SK-N-MC (cell line): Measurements from ENCODE around the gene FAM89B.
A peak's percentile ranks its signal among the peaks of the same experiment; 100 is the strongest.

ENCODE experiments used
- DNase-seq: peaks from one replicate; pipeline ENCODE4 v3.0.0-alpha.2; 2011; ENCODE audit warnings: low read depth, low spot score
- H3K27ac ChIP-seq: fragments of 200-600 bp; sonication (generic); 2 replicates; pipeline ENCODE4 v1.5.1; 2016; ENCODE audit warnings: mixed run types
- H3K36me3 ChIP-seq: fragments of 200-600 bp; sonication (generic); 2 replicates; pipeline ENCODE4 v1.6.1; 2017; ENCODE audit warnings: antibody characterized with exemption, low read length, mixed read lengths; ENCODE audit not compliant: insufficient read depth
- H3K4me3 ChIP-seq: fragments of 200-600 bp; sonication (generic); 2 replicates; pipeline ENCODE4 v1.5.1; 2016
- H3K9ac ChIP-seq: fragments of 200-600 bp; sonication (generic); 2 replicates; pipeline ENCODE4 v1.8.0; 2017; ENCODE audit warnings: mixed run types, mixed read lengths; ENCODE audit not compliant: insufficient read length
- H3K9me3 ChIP-seq: fragments of 200-600 bp; sonication (generic); 2 replicates; pipeline ENCODE4 v1.6.1; 2017; ENCODE audit warnings: low read depth, mild to moderate bottlenecking, antibody characterized with exemption, low read length, moderate library complexity, mixed read lengths
- EZH2 ChIP-seq: fragments of 200-600 bp; sonication (generic); IDR thresholded peaks from one replicate; pipeline ENCODE4 v1.6.1; 2017; ENCODE audit warnings: antibody characterized with exemption
- FOXP2 ChIP-seq: optimal IDR thresholded peaks from 2 replicates; pipeline ENCODE3; 2011; ENCODE audit warnings: mild to moderate bottlenecking, moderate library complexity; ENCODE audit not compliant: insufficient read depth; ENCODE audit errors: extremely low read length, control extremely low read depth
- POLR2AphosphoS5 ChIP-seq: IDR thresholded peaks from 2 replicates; pipeline ENCODE4 v1.6.1; 2012; ENCODE audit warnings: mild to moderate bottlenecking, low read depth, low read length, borderline replicate concordance

The FAM89B gene

DNA sequence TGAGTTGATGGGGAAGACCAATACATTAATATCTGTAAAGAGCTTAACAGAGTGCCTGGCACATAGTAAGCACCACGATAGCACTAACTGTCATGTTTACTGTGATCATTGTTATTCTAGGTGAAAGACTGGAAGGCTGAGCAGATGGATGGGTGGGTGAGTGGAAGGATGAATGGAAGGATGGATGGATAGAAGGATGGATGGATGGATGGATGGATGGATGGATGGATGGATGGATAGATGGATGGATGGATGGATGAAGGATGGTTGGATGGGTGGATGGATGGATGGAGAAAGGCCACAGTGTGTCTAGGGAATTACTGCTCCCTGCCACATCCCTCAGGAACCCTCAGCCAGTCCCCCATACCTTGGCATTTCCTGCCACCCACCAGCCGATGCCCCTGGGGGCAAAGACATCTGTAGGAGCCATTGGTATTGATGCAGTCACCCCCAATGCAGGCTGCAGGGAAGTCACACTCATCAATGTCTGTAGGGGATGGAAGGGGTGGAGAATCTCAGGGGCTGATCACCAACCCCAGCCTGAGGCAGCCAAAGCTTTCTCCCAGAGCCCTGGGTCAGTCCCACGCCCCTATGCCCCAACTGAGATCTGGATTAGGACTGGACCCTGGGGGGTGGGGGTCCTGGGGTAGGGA, 29.5 kb upstream of the FAM89B start:
- DNase-seq = no peak
- Histone ChIP-seq H3K27ac (no peak overlapping the region), H3K4me3 (no peak overlapping the region), H3K9me3 (no peaks in the 10 kb centered on the region), H3K9ac (no peak overlapping the region), H3K36me3 (no peaks in the 10 kb centered on the region; the same call in 1 of the 2 replicates)
- TF ChIP-seq FOXP2 (no peak), EZH2 (no peak), POLR2AphosphoS5 (no peak)

- DNase-seq = no peak
- Histone ChIP-seq H3K9ac (no peak overlapping the region), H3K27ac (no peak overlapping the region), H3K4me3 (no peak overlapping the region), H3K36me3 (peaks cover 7% of the 10 kb centered on the region; the same call in 1 of the 2 replicates), H3K9me3 (no peaks in the 10 kb centered on the region)
- TF ChIP-seq POLR2AphosphoS5 (no peak), FOXP2 (no peak), EZH2 (no peak)
Observed at GRCh38 chr11:65545853-65546216, 26.5 kb upstream of the FAM89B start.

DNA sequence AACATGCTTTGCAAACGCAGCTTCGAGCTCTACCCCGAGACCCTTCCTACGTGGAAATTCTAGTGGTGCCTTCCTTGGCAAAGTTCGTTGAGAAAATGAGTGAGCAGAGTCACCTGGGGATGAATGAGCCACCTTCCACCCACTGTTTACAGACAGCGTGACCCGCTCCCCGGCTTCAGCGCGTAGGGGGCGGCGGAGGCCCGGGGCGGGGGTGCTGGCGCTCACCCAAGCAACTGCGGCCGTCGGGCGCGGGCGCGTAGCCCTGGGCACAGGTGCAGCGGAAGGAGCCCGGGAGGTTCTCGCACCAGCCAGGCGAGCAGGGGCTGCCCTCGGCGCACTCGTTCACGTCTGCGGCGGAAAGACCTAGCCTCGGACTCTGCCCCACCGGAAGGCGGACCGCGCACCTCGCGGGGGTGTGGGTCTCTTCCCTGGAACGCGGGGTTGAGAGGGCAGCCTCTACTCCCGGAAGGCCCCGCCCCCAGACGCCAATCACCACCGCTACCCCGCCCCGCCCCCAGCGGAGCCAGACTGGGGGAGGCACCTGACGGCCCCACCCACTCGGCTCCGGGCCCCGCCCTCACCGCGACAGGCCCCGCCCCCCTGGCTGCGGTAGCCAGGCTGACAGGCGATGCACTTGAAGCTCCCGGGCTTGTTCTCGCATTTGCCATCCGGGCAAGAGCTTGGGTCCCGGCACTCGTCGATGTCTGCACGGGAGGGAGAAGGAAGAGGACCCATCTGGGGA, 25.9 kb upstream of the FAM89B start:
- no peak overlapping the region for H3K9ac ChIP-seq
- DNase-seq = no peak
- H3K9me3 ChIP-seq = no peaks in the 10 kb centered on the region
- no peak overlapping the region for H3K27ac ChIP-seq
- no peak overlapping the region for H3K4me3 ChIP-seq
- H3K36me3 ChIP-seq = peaks cover 13% of the 10 kb centered on the region; the same call in 1 of the 2 replicates
- TF ChIP-seq EZH2 (no peak), FOXP2 (no peak)

- peaks cover 19% of the 10 kb centered on the region; the same call in 1 of the 2 replicates for H3K36me3 ChIP-seq
Observed at GRCh38 chr11:65547446-65548125, 24.8 kb upstream of the FAM89B start.

GRCh38 chr11:65548395-65548794, 23.9 kb upstream of the FAM89B start:
- H3K9me3 ChIP-seq = no peaks in the 10 kb centered on the region
- H3K9ac ChIP-seq = no peak overlapping the region
- TF ChIP-seq EZH2 (no peak), POLR2AphosphoS5 (no peak), FOXP2 (no peak)
- no peak for DNase-seq
- H3K4me3 ChIP-seq = no peak overlapping the region
- H3K36me3 ChIP-seq = peaks cover 19% of the 10 kb centered on the region; the same call in 1 of the 2 replicates
- H3K27ac ChIP-seq = no peak overlapping the region

More at GRCh38 chr11:65547446-65548125, 24.8 kb upstream of the FAM89B start:
- DNase-seq = no peak
- no peak overlapping the region for H3K27ac ChIP-seq
- TF ChIP-seq FOXP2 (no peak), POLR2AphosphoS5 (no peak), EZH2 (no peak)
- no peak overlapping the region for H3K9ac ChIP-seq
- no peak overlapping the region for H3K4me3 ChIP-seq
- no peaks in the 10 kb centered on the region for H3K9me3 ChIP-seq

- Histone ChIP-seq H3K4me3 (no peak overlapping the region), H3K9me3 (no peaks in the 10 kb centered on the region), H3K9ac (no peak overlapping the region), H3K36me3 (peaks cover 19% of the 10 kb centered on the region; the same call in 1 of the 2 replicates), H3K27ac (no peak overlapping the region)
- no peak for DNase-seq
- TF ChIP-seq POLR2AphosphoS5 (no peak), EZH2 (no peak), FOXP2 (no peak)
Observed at GRCh38 chr11:65549096-65549495, 23.2 kb upstream of the FAM89B start.

- H3K4me3 ChIP-seq = no peak overlapping the region
- H3K27ac ChIP-seq = no peak overlapping the region
- DNase-seq = no peak
- no peaks in the 10 kb centered on the region for H3K9me3 ChIP-seq
- H3K36me3 ChIP-seq = peaks cover 19% of the 10 kb centered on the region; the same call in 1 of the 2 replicates
- no peak for TF ChIP-seq POLR2AphosphoS5
- H3K9ac ChIP-seq = no peak overlapping the region
Observed at GRCh38 chr11:65551572-65552387, 20.6 kb upstream of the FAM89B start.

GRCh38 chr11:65552388-65552951, 19.9 kb upstream of the FAM89B start:
- no peak overlapping the region for H3K4me3 ChIP-seq
- H3K36me3 ChIP-seq = peaks cover 19% of the 10 kb centered on the region; the same call in 1 of the 2 replicates
- no peak for DNase-seq
- H3K9ac ChIP-seq = no peak overlapping the region
- no peaks in the 10 kb centered on the region for H3K9me3 ChIP-seq
- H3K27ac ChIP-seq = peak overlapping the region; percentile 67; the same call in 1 of the 2 replicates
- no peak for TF ChIP-seq EZH2
- TF ChIP-seq FOXP2 = no peak
- TF ChIP-seq POLR2AphosphoS5 = no peak
